GM19397 (cell line): Measurements from ENCODE around the gene THAP7.
"Not testable (repeated sequence)": the region's sequence is repeated elsewhere in the genome, so short reads cannot be mapped to it uniquely, and the experiment has no call there.

Experiments
- ATAC-seq: cut with Tn5 transposase; IDR thresholded peaks from one replicate; pipeline ENCODE4 v1.9.1; 2021; ENCODE audit warnings: mild to moderate bottlenecking, moderate library complexity; ENCODE audit not compliant: unreplicated experiment

THAP7 gene

GRCh38 chr22:21001601-21002325 is at the start of gene THAP7:
TSS of gene THAP7 (minus strand) at chr22:21002118. CDS start at chr22:21001911, 207 bp downstream.
- peak; percentile 90 for ATAC-seq

- no peak for ATAC-seq
Observed at GRCh38 chr22:21051145-21051830, 49.4 kb upstream of the THAP7 start.

GRCh38 chr22:21048965-21049364 is 47.0 kb upstream of the THAP7 start:
- ATAC-seq, result not testable (repeated sequence)

GRCh38 chr22:21048448-21048847 is 46.5 kb upstream of the THAP7 start:
- ATAC-seq, result not testable (repeated sequence)

- no peak for ATAC-seq
Observed at GRCh38 chr22:21047730-21048129, 45.8 kb upstream of the THAP7 start.

GRCh38 chr22:21047035-21047661 is 45.2 kb upstream of the THAP7 start:
- no peak for ATAC-seq

- peak; percentile 84 for ATAC-seq
Observed at GRCh38 chr22:21045585-21046294, 43.8 kb upstream of the THAP7 start, which contains the start of gene LRRC74B. TSS of gene LRRC74B (plus strand) at chr22:21045946. CDS start at chr22:21045987, 41 bp downstream.

GRCh38 chr22:21044931-21045584 is 43.1 kb upstream of the THAP7 start:
- ATAC-seq, result no peak

- ATAC-seq, result no peak
Observed at GRCh38 chr22:21043860-21044535, 42.1 kb upstream of the THAP7 start.

- no peak for ATAC-seq
Observed at GRCh38 chr22:21042978-21043859, 41.3 kb upstream of the THAP7 start.

- ATAC-seq, result no peak
Observed at GRCh38 chr22:21041937-21042336, 40.0 kb upstream of the THAP7 start.

GRCh38 chr22:21039158-21039557 is 37.2 kb upstream of the THAP7 start:
- ATAC-seq, result not testable (repeated sequence)

- no peak for ATAC-seq
Observed at GRCh38 chr22:21038405-21038804, 36.5 kb upstream of the THAP7 start.

GRCh38 chr22:21034989-21035388 is 33.1 kb upstream of the THAP7 start:
- no peak for ATAC-seq

- ATAC-seq, result no peak
Observed at GRCh38 chr22:21033895-21034294, 32.0 kb upstream of the THAP7 start.

GRCh38 chr22:21032868-21033688 is 31.2 kb upstream of the THAP7 start:
- ATAC-seq, result no peak

- ATAC-seq, result no peak
Observed at GRCh38 chr22:21032037-21032867, 30.3 kb upstream of the THAP7 start, which contains the start of gene SLC7A4. TSS of gene SLC7A4 (minus strand) at chr22:21032561. CDS start at chr22:21031812, 749 bp downstream.
